Activated T-cell treated with anti-CD3 and anti-CD28 coated beads, Interleukin-2, amount 50 U/mL, for 1 hour (primary cell): ENCODE data around the gene NYAP1.
A peak's percentile ranks its signal among the peaks of the same experiment; 100 is the strongest.
"Not testable (repeated sequence)": the region's sequence is repeated elsewhere in the genome, so short reads cannot be mapped to it uniquely, and the experiment has no call there.

Experiments
- DNase-seq: peaks from one replicate; pipeline ENCODE4 v3.0.0-alpha.2; 2020

NYAP1 gene

DNA sequence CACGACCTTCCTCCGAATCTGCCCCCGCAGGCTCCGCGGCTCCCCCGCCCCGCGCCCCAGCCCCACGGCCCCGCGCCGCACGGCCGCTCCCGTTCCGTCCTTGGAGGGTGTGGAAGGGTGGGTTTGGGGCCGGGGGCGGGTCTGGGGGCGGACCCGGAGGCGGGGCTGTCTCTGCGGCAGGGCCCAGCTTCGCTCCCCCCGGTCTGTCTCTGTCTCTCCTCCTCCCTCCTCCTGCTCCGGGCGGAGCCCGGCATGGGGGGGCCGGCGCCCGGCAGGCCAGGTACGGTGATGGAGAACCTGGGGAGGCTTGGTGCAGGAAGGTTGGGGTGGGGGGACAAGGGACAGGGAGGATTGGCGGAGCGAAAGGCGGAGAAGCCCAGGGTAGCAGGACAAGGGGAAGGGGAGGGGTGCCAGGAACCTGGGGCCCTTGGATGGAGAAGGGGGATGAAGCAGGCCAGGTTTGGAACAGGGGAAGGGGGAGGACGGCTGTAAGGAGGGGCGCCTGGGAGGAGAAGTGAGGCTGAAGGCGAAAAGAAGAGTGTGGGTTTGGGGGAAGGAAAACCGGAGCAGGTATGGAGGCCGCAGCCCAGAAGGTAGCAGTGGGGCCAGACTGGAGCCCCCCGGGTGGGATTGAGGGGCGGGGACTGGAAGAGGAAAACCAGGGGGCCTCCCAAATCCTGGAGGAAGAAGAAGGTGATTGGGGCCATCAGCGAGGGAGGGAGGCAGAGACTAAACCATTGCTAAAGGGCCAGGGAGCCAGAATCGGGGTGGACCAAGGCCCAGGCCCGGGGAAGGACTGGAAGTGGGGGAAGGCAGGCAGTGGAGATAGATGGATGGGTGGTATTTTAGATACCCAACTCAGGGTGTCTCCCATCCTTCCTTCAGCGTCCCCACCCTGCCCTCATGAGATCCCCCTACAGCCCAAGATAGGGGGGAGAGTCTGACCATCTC is at the start of gene NYAP1:
NYAP1 (plus strand) TSS at position 206 of the 951 bp plus-strand sequence. CDS start 1,385 bp downstream, outside the sequence.
- DNase-seq: peak; percentile 75

DNA sequence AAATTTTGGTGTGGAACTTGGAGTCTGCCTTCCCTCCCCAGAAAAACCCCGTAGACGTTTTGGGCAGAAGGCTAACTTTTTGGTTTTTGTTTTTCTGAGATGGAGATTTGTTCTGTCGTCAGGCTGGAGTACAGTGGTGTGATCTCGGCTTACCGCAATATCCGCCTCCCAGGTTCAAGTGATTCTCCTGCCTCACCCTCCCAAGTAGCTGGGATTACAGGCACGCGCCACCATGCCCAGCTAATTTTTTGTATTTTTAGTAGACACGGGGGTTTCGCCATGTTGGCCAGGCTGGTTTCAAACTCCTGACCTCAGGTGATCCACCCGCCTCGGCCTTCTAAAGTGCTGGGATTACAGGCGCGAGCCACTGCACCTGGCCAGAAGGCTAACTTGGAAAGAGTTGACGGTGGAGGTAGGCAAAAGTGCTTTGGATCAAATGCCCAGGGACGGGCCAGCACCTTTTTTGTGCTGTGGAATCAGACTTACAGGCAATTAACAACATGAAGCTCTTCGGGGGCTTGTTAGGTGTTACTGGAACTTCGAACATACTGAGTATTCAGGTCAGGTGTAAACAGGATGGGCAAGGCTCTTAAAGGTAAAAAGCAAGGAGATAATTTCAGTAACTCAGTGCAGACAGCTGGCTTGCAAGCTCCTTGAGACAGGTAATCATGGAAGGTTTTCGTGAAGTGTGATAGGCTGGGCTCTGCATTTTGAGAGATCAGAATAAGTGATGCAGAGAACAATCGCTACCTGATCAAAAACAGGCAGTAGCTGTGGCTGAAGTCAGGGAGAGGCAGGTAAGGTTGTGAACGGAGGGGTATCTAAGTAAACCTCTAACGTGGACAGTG is 49.2 kb upstream of the NYAP1 start:
- no peak for DNase-seq

GRCh38 chr7:100435401-100436304 is 48.1 kb upstream of the NYAP1 start:
- peak; percentile 67 for DNase-seq

GRCh38 chr7:100437150-100438100 is 46.3 kb upstream of the NYAP1 start:
- no peak for DNase-seq

- no peak for DNase-seq
Observed at GRCh38 chr7:100438172-100438571, 45.6 kb upstream of the NYAP1 start.

DNA sequence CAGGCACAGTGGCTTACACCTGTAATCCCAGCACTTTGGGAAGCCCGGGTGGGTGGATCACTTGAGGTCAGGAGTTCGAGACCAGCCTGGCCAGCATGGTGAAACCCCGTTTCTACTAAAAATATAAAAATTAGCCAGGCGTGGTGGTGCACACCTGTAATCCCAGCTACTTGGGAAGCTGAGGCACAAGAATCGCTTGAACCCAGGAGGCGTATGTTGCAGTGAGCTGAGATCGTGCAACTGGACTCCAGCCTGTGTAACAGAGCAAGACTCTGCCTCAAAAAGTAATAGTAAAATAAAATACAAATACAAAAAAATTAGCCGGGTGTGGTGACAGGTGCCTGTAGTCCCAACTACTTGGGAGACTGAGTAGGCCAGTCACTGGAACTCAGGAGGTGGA is 45.0 kb upstream of the NYAP1 start:
- DNase-seq: peak; percentile 4

DNA sequence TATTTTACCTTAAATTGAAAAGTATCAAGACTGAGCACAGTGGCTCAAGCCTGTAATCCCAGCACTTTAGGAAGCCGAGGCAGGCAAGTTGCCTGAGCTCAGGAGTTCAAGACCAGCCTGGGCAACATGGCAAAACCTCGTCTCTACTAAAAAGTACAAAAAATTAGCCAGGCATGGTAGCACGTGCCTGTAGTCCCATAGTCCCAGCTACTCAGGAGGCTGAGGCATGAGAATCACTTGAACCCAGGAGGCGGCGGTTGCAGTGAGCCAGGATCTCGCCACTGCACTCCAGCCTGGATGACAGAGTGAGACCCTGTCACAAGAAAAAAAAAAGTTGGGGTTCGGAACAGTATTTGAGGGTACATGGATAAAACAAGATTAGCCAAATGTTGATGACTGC is 44.5 kb upstream of the NYAP1 start:
- DNase-seq: peak; percentile 2

- DNase-seq: peak; percentile 13
Observed at GRCh38 chr7:100441641-100442535, 41.8 kb upstream of the NYAP1 start.

DNA sequence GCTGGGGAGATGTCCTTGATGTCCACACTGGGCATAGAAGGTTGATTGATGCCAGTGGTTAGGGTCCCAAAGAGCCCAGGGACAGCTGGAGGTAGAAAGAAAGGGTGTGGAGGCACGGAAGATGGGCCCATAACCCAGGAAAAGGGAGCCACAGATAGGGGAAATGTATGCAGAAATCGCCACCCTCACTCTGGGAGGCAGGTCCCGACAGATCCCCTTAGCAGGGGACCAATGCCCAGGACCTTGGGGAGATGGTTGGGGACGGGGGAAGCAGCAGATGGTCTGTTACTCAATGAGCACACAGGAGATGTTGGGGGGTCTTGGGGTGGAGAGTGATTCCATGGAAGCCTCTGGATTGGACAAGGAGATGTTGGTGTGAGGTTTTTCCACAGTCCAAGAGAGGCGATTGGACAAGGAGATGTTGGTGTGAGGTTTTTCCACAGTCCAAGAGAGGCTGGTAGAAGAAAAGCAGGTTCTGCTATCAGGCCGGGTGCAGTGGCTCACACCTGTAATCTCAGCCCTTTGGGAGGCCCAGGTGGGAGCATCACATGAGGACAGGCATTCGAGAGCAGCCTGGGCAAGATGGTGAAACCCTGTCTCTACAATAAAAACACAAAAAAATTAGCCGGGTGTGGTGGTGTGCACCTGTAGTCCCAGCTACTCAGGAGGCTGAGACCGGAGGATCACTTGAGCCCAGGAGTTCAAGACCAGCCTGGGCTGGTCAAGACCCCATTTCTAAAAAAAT is 40.5 kb upstream of the NYAP1 start:
- peak; percentile 8 for DNase-seq

- peak; percentile 15 for DNase-seq
Observed at GRCh38 chr7:100444311-100445278, 39.1 kb upstream of the NYAP1 start.

DNA sequence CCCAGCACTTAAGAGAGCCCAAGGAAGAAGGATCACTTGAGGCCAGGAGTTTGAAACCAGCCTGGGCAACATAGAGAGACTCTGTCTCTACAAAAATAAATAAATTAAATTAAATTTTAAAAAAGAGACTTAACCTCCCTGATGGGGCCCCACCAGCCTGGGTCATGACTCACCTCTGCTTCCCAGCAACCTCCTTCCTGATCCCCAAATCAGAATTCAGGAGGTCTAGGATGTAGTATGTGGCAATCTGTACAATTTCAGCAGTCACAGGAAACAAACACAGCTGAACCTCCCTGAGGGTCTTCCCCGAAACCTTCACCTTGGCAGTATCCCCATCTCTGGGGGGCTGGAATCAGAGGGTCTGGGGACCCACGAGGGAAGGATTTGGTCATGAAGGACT is 37.7 kb upstream of the NYAP1 start:
- DNase-seq: no peak

GRCh38 chr7:100447363-100447762 is 36.4 kb upstream of the NYAP1 start:
- not testable (repeated sequence) for DNase-seq

DNA sequence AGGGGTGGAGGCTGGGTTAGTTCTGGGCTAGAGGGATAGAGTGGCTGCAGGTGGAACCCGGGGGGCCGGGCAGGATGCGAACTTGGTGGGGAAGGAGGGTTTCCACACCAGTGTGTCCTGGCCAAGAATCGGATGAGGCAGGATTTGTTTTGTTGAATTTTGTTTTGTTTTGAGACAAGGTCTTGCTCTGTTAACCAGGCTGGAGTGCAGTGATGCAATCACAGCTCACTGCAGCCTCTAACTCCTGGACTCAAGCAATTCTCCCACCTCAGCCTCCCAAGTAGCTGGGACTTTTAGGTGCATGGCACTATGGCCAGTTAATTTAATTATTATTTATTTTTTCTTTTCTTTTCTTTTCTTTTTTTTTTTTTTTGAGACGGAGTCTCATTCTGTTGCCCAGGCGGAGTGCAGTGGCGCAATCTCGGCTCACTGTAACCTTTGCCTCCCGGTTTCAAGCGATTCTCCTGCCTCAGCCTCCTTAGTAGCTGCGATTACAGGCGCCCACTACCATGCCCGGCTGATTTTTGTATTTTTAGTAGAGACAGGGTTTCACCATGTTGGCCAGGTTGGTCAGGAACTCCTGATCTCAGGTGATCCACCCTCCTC is 34.4 kb upstream of the NYAP1 start:
- no peak for DNase-seq

GRCh38 chr7:100452513-100452912 is 31.2 kb upstream of the NYAP1 start:
- DNase-seq: no peak

GRCh38 chr7:100453854-100454253 is 29.9 kb upstream of the NYAP1 start:
- DNase-seq: not testable (repeated sequence)

DNA sequence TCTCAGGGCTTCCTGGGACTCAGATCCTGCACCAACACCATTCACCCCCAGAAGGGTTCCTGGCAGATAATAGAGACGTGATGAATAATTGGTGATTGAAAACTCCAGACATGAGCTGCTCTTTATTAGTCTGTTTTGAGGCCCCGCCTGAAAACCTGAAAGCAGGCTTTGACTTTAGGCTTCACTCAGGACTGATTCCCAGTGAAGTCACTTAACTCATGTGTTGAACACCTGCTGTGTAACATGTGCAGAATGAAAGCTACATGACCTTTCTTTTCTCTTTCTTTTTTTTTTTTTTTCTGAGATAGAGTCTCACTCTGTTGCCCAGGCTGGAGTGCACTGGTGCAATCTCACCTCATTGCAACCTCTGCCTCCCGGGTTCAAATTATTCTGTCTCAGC is 28.5 kb upstream of the NYAP1 start:
- no peak for DNase-seq

DNA sequence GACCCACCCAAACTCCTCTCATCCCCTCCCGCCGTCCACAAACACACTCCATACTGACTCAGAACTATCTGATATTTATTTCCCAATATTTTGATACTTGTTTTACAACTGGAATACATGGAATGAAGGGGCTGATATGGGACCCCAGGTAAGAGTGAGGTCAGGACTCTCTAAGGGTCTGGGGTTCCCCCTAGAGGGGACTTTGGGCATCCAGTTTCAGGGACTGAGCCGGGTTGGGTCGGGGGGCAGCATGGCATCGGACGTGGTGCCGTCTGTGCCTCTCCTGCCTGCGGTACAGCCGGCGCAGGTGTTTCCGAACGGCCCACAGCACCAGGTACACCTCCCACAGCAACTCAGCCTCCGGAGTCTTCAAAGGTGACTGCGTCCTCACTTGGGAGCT is 27.2 kb upstream of the NYAP1 start:
- no peak for DNase-seq

DNA sequence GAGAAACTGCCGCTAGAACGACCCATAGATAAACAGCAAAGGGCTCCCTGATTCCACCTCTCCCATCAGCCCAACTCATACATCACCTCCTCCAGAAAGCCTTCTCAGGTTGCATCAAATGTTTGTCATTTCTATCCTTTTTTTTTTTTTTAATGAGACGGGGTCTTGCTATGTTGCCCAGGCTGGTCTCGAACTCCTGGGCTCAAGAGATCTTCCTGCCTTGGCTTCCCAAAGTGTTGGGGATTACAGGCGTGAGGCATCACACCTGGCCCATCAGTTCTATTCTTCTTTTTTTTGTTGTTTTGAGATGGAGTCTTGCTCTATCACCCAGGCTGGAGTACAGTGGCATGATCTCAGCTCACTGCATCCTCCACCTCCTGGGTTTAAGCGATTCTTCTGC is 26.7 kb upstream of the NYAP1 start:
- no peak for DNase-seq
